ENCODE data around the gene SHTN1.

Gene SHTN1

DNA sequence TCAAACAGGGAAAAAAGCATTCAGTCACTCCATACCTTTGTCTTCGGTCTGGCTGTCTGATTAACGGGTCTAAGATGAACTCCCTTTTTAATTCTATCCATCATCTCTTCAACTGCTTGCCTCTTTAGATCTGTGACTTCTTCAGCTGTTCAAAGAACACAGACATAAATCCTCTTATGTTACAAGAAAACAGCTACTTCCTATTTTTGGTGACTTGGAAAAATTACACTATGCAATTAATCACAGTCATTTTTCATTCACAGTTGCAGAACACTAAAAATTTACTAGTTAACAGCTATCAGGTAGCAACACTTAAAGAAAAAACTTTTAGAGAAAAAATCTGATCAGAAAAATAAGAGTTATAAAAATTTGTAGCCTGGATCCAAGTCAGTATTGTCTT lies 89.6 kb downstream of the SHTN1 start:
- no peak for DNase-seq

DNA sequence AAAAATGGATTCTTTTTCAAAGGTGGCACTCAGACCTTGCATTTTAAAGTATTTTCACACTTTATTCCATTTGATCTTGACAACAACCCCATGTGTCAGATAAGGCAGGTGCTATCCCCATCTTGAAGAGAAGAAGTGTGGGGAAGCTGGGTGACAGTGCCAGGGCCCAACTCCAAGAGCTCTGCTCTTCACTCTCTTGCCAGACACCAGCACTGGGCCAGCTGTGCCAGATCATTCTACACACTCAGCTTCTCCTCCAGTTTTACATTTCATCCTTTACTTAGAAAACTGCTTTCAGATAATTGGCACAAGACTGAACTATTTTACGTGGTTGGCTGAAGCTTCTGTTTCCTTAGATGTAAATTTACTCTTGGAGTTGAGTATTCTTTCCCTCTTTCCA lies 91.3 kb downstream of the SHTN1 start:
- DNase-seq: no peak

DNA sequence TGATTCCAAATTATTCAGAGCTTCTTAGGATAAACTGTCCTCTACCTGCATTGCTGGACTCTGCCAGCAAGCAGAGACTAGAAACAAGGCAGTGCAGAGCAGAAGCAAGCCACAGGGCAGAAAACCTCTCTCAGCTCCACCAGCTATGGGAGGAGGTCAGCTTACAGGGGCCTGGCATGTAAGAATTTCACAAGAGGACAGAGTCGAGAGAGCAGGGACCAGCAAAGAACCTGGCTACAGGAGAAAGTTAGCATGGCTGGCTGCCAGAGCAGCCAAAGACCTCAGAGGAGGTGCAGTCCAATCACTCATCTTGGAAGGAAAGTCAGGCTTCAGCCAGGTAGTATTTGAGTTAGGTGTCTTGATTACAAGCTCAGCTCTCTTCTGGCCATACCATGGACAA lies 92.8 kb downstream of the SHTN1 start:
- no peak for DNase-seq

- DNase-seq: no peak
Observed at GRCh38 chr10:116910910-116911309, 94.1 kb downstream of the SHTN1 start.

DNA sequence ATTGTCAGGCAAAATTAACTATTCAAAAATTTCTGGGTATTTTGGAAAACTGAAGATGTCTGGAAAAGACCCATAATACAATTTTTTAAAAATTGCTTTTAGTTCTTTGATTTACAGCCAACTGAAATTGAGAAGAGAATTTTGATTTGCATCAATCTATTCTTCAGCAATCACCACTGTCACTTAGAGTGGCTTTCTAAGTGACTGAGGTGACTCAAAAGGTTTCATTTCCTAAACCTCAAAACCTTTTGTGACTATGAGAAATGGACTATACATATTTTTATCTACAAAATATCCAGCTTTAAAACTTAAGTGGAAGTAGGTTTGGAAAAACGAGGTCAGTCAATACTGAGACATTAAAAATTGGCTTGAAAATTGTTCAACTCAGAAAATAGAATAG lies 95.7 kb downstream of the SHTN1 start:
- no peak for DNase-seq

DNA sequence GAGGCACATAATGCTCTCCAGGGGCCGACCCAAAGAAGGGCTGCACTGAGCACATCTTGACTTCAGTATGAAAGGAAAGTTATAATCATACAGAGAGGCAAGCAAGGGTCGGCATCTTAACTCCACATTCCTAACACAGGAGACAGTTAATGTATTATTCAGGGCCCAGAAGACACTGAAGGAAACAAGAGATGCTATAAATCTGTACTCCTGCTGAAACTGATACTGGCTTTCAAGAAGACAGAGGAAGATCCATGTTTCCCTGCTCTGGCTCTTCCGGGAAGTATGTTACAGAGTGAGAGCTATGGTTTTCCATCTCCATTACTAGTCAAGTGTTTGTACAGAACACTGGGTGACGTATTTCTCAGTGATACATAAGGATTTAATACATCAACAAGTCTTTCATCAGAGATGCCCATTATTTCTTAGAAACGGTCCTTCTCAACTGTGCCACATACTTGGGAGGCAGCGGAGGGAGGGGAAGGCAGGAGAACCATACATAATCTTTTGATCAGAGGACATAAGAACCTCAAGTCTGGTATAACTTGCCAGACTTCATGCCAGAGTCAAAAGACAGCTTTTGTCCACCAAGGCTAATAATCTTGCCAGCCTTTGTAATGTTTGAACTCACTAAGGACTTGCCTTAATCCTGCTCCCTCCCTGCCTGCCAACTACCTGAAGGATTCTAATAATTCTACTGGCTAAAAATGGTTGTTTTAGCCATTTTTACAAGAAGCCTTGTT lies 97.6 kb downstream of the SHTN1 start:
- no peak for DNase-seq

GRCh38 chr10:116905845-116906210 lies 99.2 kb downstream of the SHTN1 start:
- DNase-seq: no peak

DNA sequence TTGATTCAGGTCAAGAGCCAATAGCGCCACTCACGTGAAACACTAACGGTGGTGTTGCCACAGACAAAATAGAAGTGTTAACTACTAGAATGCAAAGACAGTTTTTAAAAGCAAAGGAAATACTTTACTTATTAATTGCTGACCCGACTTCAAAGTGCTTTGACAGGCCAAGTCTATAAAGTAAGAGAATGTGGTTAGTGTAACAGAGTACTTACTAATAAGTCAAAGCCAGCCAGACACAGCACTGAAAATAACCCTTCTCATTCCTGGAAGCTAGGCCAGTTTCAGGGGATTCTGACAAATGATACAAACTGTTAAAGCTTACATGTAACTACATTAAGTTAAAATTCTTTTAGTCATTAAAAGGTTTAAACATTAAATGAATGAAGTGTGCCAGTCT lies 105.4 kb downstream of the SHTN1 start:
- no peak for DNase-seq

- DNase-seq: no peak
Observed at GRCh38 chr10:116893686-116894037, 111.3 kb downstream of the SHTN1 start.

- DNase-seq: peak; percentile 70
Observed at GRCh38 chr10:116892907-116893685, 111.9 kb downstream of the SHTN1 start.

DNA sequence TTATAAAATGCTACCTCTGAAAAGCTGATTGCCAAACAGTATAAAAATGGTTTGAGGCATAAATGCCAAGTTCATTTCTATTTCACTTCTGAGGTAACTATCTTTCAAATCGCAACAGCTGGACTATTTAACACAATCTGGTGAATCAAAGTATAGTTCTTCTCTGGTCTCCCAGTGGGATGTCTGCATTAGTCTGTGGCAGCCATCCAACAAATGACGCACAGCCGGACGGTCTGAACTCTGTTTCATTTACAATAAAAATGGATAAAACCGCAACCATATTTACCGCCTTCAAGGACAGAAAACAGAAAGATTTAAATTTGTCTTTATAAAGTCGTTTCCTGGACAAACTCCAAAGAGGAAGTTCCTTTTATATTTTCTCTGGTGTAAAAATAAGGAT lies 113.8 kb downstream of the SHTN1 start:
- DNase-seq: peak; percentile 75

DNA sequence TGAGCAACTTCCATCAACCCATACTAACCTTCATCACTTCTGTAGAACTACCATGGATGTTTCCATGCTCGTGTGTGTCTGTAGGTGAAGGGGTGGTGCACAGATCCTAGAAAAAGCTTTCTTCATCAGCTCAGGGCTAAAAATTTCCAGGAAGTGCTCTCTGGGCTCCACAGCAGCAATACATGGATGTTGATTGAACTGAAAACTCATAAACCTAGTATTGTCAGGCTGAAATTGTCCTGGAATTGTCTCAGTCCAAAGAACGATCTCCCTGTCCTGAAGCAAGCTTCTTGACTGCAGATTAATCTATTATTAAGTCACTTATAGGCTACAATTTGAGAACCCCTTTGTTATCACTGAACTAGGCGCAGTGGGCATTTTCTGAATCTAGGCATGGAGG lies 115.9 kb downstream of the SHTN1 start:
- no peak for DNase-seq

DNA sequence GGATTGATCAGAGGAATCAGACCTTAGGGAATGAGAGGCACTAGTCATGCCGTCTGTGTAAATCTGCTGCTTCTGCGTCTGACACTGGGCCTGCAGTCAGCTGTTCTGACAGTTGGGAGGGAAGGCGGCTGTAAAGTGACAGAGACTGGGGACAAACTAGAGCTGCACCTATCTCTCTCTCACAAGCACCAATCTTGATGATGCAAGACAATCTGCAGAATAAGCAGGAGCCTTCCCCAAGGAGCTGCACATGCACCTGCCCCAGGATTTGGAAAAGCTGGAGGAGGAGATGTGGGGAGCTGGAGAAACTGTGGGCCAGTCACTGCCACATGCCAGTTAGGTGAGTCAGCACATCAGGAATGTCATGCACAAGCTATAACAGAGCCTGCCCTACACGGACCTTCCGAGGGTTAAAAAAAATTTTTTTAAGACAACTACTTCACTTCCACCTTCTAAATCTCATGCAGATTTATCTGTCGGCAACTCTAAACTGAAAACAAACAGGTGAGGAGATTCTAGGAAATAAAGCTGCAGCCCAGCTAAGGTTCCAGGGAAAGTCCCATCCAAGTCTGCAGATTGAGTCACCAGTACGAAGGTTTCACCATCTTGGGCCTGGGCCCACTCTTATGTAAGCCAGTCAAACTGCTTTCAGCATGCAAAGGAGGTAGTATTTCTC lies 116.5 kb downstream of the SHTN1 start:
- DNase-seq: no peak

DNA sequence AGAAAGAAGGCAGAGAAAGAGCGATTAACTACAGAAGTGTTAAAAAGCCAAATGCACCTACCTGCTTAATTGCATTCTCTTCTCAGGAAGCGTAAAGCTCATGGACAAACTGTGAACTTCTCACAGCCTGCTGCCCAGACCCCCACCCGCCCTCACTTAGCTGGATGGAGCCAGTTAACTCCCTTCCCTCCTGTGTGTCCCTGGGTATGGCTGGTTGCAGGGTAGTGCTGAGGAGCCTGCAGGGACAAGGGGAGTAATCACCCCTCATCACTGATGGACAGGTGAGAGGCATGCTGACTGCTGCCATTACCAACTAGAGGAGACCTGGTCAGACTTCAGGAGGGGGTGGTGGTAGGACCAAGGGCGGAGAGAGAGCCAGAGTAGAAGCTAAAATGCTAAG lies 118.2 kb downstream of the SHTN1 start:
- no peak for DNase-seq

DNA sequence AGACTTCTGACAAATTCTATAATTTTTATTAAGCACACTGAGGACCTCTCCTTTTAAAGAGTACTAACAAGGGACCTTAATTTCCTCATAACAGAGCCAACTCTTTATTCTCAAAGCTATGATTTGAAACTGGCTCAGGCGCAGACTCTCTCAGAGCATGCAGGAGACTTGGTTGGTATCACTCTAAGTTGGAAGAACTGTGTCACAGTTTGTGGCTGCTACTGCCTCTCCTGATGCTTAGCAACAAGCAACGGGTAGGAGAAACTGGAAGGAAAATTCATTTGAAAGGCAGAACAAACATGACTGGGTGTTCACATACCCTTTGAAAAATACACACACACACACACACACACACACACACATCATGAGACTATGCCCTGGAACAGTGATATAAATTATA lies 122.3 kb downstream of the SHTN1 start:
- DNase-seq: no peak

GRCh38 chr10:116880716-116881482 lies 124.1 kb downstream of the SHTN1 start:
- peak; percentile 43 for DNase-seq

GRCh38 chr10:116879817-116880216 lies 125.2 kb downstream of the SHTN1 start:
- DNase-seq: no peak

GRCh38 chr10:116878123-116878522 lies 126.9 kb downstream of the SHTN1 start:
- DNase-seq: no peak

DNA sequence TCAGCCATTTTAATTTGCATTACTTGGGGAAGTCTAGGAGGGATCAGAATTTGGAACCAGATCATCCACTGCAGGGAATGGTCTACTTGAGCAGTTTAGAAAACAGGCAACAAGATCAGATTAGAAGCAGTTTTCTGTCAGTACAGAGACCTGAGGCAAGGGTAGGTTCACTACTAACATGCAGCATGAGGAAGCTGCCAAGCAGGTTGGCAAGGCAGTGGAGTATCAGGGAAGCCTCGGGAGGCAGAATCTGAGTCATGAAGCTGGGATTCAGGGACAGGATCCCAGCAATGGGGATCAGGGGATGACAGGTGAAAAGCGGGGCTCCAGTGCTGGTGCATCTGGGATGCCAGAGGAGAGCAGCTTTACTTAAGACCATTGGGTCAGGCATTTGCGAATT lies 127.6 kb downstream of the SHTN1 start:
- DNase-seq: no peak

DNA sequence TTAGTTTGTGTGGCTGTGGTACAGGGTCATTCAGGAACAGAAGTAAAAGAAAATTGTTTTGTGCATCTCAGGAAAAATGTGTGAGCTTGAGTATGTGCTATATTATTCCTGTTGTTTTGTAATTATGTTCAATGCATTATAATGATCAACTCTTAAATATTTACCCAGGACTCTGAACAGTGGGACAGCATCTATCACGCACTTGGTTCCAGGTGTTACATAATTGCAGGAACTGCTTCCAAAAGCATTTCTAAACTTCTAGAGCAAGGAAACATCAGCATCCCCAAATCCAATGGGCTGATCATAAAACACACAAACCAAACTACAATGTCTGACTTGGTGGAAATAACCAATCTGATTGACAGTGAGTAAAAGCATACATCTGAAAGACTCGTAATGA lies 129.1 kb downstream of the SHTN1 start:
- DNase-seq: no peak

- DNase-seq: no peak
Observed at GRCh38 chr10:116873134-116873533, 131.9 kb downstream of the SHTN1 start.

DNA sequence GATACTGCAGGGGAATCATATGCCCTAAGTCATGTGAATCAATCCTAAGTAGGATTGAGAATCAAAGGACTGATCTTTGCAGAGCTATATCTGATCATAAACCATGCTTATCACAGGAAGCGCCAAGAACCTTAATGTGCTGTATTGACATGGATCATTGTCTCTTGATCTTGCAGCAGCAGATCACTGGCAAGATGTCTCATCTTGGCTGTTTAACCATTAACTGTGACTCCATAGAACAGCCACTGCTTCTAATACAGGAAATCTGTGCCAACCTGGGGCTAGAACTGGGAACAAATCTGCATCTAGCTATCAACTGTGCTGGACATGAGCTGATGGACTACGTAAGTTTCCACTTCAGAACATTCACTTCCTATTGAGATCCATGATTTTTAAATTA lies 134.0 kb downstream of the SHTN1 start:
- DNase-seq: no peak

GRCh38 chr10:116868722-116869121 lies 136.3 kb downstream of the SHTN1 start:
- DNase-seq: no peak
